ENCODE results near the gene IL3RA.
A peak's percentile ranks its signal among the peaks of the same experiment; 100 is the strongest.

The IL3RA gene

GRCh38 chrX:1384658-1385252 lies 48.2 kb downstream of the IL3RA start:
- DNase-seq (ENCODE audit: low spot score): no peak

GRCh38 chrX:1385253-1386223 lies 49.0 kb downstream of the IL3RA start:
- DNase-seq (ENCODE audit: low spot score): no peak

GRCh38 chrX:1386338-1387127 lies 49.9 kb downstream of the IL3RA start:
- no peak for DNase-seq (ENCODE audit: low spot score)

DNA sequence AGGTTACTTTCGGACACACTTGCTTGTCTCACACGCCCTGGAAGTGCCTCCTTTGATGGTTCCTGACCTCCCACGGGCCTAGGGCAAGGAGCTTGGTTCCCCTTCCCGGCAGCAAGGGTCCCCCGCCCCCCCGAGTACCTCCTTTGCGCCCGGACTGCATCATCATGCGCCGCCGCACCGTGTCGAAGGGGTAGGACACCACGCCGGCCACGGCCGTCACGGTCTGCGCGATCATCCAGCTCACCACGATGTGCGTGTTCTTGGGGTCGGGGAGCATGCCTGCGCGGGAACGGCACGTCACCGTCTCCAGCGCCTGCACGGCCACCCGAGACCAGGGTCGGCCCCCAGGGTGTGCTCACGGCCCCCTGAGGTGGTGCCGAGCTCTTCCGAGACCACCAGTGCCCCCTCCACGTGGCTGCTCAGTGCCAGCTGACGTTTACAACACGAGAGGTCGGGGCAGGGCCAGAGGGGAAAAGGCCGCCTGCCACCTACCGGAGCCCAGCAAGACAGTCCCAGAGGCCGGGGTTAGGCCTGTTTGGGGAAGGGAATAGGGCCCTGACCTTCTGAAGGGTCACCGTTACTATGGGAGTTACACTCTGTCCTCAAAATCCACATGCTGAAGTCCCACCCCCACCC lies 50.7 kb downstream of the IL3RA start:
- DNase-seq (ENCODE audit: low spot score): no peak

DNA sequence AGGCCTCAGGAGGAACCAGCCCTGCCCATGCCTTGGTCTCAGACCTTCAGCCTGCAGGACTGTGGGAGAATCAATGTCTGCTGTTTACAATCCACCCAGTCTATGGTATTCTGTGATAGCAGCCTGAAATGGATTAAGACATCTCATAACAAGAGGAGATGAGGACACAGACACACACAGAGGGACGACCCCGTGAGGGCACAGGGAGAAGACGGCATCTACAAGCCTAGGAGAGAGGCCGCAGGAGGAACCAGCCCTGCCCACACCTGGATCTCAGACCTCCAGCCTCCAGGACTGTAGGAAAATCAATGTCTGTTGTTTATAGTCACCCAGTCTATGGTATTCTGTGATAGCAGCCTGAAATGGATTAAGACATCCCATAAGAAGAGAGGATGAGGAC lies 52.1 kb downstream of the IL3RA start:
- DNase-seq (ENCODE audit: low spot score): no peak

GRCh38 chrX:1389181-1389992 lies 52.8 kb downstream of the IL3RA start:
- DNase-seq (ENCODE audit: low spot score): no peak

- no peak for DNase-seq (ENCODE audit: low spot score)
Observed at GRCh38 chrX:1389993-1390285, 53.4 kb downstream of the IL3RA start.

DNA sequence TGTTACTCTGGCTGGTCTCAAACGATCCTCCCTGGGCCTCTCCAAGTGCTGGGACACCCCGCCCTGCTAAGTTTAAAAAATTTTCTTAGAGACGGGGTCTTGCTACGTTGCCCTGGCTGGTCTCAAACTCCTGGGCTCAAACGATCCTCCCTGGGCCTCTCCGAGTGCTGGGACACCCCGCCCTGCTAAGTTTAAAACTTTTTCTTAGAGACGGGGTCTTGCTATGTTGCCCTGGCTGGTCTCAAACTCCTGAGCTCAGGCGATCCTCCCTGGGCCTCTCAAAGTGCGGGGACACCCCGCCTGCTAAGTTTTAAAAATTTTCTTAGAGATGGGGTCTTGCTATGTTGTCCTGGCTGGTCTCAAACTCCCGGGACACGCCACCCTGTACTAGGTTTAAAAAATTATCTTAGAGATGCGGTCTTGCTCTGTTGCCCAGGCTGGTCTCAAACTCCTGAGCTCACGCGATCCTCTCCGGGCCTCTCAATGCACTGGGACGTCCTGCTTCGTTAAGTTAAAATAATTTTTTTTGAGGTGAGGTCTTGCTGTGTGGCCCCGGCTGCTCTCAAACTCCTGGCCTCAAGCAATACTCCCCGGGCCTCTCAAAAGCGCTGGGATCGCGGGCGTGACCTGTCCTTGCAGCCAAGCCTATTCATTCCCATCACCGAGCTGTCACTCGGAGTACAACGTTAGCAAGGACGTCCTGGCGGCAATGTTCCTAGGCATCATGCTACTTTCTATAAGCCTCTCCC lies 54.2 kb downstream of the IL3RA start:
- DNase-seq (ENCODE audit: low spot score): no peak

- no peak for DNase-seq (ENCODE audit: low spot score)
Observed at GRCh38 chrX:1391370-1391706, 54.8 kb downstream of the IL3RA start.

DNA sequence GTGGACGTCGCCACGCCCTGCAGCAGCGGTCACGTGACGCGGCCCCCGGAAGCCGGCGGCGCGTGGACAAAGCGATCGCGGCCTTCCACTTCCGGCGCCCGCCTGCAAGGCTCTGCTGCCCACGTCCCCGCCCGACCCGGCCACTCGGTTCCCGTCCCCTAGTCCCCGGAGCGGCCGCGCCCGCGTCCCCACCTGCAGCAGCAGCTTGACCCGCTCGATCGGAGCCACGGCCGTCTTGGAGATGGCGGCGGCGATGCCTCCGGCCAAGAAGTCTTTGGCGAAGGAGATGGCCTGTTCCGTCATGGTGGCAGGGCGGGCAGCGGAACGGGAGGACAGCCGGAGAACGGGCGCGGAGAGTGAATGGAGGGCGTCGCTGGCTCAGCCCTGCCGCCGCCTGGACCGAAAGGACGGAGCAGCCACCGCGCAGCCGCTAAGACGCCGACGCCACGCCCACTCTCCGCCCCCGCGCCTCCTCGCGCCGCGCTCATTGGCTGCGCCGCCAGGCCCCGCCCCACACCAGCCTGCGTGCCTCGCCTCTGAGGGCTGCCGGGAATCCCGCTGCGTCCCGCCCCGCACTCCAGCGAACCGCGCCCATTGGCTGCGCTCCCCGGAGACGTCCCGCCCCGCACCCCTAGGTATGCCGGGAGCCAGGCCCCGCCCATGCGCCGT lies 55.3 kb downstream of the IL3RA start, which contains the start of gene SLC25A6:
Gene SLC25A6, minus strand, starts transcription at position 407 of the 669 bp plus-strand sequence. Its CDS starts 104 bp downstream, at position 303.
- DNase-seq (ENCODE audit: low spot score): peak; percentile 89

- DNase-seq (ENCODE audit: low spot score): peak; percentile 39
Observed at GRCh38 chrX:1392376-1393068, 55.9 kb downstream of the IL3RA start.

GRCh38 chrX:1393871-1394615 lies 57.5 kb downstream of the IL3RA start:
- no peak for DNase-seq (ENCODE audit: low spot score)

DNA sequence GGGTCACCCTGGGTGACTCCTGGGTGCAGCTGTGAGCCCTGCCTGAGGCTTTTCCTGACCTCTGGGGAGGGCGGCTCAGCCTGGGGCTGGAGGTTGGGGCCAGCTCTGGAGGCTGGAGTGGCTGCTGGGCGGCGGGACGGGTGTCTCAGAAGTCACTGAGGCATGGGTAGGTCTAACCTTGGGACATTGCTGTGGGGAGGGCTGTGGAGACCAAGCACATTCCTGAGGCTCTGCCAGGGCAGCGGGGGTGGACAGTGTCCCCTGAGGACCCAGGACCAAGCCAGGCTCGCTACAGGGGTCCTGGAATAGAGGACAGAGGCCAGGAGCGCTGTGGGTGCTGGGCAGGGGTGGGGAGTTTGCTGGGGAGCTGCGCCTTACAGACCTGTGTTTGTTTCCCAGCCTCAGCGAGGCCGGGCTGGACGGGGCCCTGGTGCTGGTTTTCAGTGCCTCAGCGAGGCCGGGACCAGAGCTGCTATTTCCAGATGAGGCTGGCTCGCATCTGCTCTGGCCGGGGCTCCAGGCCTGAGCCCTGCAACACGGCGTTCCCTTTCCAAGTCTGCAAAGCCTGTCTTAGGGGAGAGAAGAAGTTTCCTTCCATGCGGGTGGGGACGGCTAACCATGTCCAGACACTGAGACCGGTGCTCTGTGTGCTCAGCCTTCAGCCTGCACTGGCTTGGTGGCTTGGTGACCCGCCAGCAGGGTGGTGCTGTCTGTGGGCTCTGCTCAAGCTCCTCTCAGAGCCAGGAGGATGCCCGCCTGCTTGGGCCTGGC lies 58.3 kb downstream of the IL3RA start:
- DNase-seq (ENCODE audit: low spot score): no peak

- no peak for DNase-seq (ENCODE audit: low spot score)
Observed at GRCh38 chrX:1395646-1396216, 59.1 kb downstream of the IL3RA start.

- DNase-seq (ENCODE audit: low spot score): no peak
Observed at GRCh38 chrX:1397001-1397400, 60.4 kb downstream of the IL3RA start.

- DNase-seq (ENCODE audit: low spot score): no peak
Observed at GRCh38 chrX:1397441-1398270, 61.1 kb downstream of the IL3RA start.
